Chondrocyte (in vitro differentiated cells): ENCODE results near the gene ABHD14A. TPM values are rescaled to one million over a fixed set of nuclear protein-coding genes. Genes with fewer than 3 reads are reported as not detected.

Source experiments
- DNase-seq: peaks from one replicate; pipeline ENCODE4 v3.0.0; 2021; ENCODE audit warnings: mixed read lengths, low spot score
- H3K27ac Mint-ChIP-seq: one replicate; pipeline ENCODE4 v1.8.0; 2021; ENCODE audit warnings: mild to moderate bottlenecking, moderate library complexity, mixed read lengths; ENCODE audit not compliant: unreplicated experiment
- H3K27me3 Mint-ChIP-seq: 2 replicates; pipeline ENCODE4 v1.8.0; 2021; ENCODE audit warnings: low read depth, mixed read lengths
- H3K36me3 Mint-ChIP-seq: 2 replicates; pipeline ENCODE4 v1.8.0; 2021; ENCODE audit warnings: low read depth, mixed read lengths
- H3K4me1 Mint-ChIP-seq: 2 replicates; pipeline ENCODE4 v1.8.0; 2021; ENCODE audit warnings: low read depth, mild to moderate bottlenecking, mixed read lengths
- H3K4me3 Mint-ChIP-seq: one replicate; pipeline ENCODE4 v1.8.0; 2021; ENCODE audit warnings: mild to moderate bottlenecking, moderate library complexity, mixed read lengths; ENCODE audit not compliant: unreplicated experiment
- H3K9me3 Mint-ChIP-seq: 2 replicates; pipeline ENCODE4 v1.8.0; 2021; ENCODE audit warnings: low read depth, mixed read lengths
- CTCF ChIP-seq: fragments of 200-600 bp; sonication (generic); IDR thresholded peaks from 2 replicates; pipeline ENCODE4 v1.5.0; 2021; ENCODE audit warnings: antibody characterized with exemption, mild to moderate bottlenecking, moderate library complexity
- total RNA-seq: library from RNA; stranded (reverse); gene quantifications from 3 replicates; pipeline ENCODE4 v1.2.1, GENCODE V29; 2021

Gene ABHD14A
- total RNA-seq, 1 donor from 2014 or later = 10.2 TPM

GRCh38 chr3:51966016-51966415 is 8.8 kb upstream of the ABHD14A start:
- Mint-ChIP-seq H3K4me1 (peaks cover 29% of the 10 kb centered on the region), H3K9me3 (no peaks in the 10 kb centered on the region)

GRCh38 chr3:51966486-51966885 is 8.4 kb upstream of the ABHD14A start:
- Mint-ChIP-seq H3K27me3 (no peaks in the 10 kb centered on the region), H3K9me3 (no peaks in the 10 kb centered on the region), H3K4me1 (peaks cover 29% of the 10 kb centered on the region), H3K36me3 (no peaks in the 10 kb centered on the region), H3K27ac (no peak overlapping the region), H3K4me3 (peak overlapping the region; percentile 77)
- no peak for TF ChIP-seq CTCF
- DNase-seq = no peak

More at GRCh38 chr3:51966016-51966415, 8.8 kb upstream of the ABHD14A start:
- Mint-ChIP-seq H3K4me3 (peak overlapping the region; percentile 77), H3K36me3 (peaks cover 2% of the 10 kb centered on the region), H3K27me3 (no peaks in the 10 kb centered on the region), H3K27ac (no peak overlapping the region)
- no peak for TF ChIP-seq CTCF
- no peak for DNase-seq

- peak overlapping the region; percentile 77 for H3K4me3 Mint-ChIP-seq
- DNase-seq = no peak
- peaks cover 29% of the 10 kb centered on the region for H3K4me1 Mint-ChIP-seq
- no peaks in the 10 kb centered on the region for H3K27me3 Mint-ChIP-seq
- no peaks in the 10 kb centered on the region for H3K36me3 Mint-ChIP-seq
- H3K9me3 Mint-ChIP-seq = no peaks in the 10 kb centered on the region
- TF ChIP-seq CTCF = peak; percentile 4
- no peak overlapping the region for H3K27ac Mint-ChIP-seq
These were observed 7.9 kb upstream of the ABHD14A start for GRCh38 chr3:51966922-51967383.

GRCh38 chr3:51967384-51968169 is 7.3 kb upstream of the ABHD14A start, which contains the start of gene PCBP4:
Gene PCBP4 (minus strand): TSS chr3:51967454. CDS start chr3:51961240, 6,214 bp downstream.
- H3K27ac Mint-ChIP-seq = peak within 1 kb of the TSS; percentile 66
- H3K4me1 Mint-ChIP-seq = peaks cover 29% of the 10 kb centered on the region
- peak within 1 kb of the TSS; percentile 81 for H3K4me3 Mint-ChIP-seq
- DNase-seq = no peak
- H3K36me3 Mint-ChIP-seq = no peaks in the 10 kb centered on the region
- no peaks in the 10 kb centered on the region for H3K9me3 Mint-ChIP-seq
- TF ChIP-seq CTCF = no peak
- no peaks in the 10 kb centered on the region for H3K27me3 Mint-ChIP-seq

GRCh38 chr3:51968170-51968775 is 6.6 kb upstream of the ABHD14A start:
- Mint-ChIP-seq H3K4me3 (peak overlapping the region; percentile 81), H3K9me3 (no peaks in the 10 kb centered on the region), H3K27ac (peak overlapping the region; percentile 66), H3K4me1 (peaks cover 29% of the 10 kb centered on the region), H3K36me3 (no peaks in the 10 kb centered on the region), H3K27me3 (no peaks in the 10 kb centered on the region)
- TF ChIP-seq CTCF = no peak
- DNase-seq = no peak
